HG02623 (cell line): ENCODE data around the gene SRCAP.
A peak's percentile ranks its signal among the peaks of the same experiment; 100 is the strongest.

ENCODE experiments used
- ATAC-seq: cut with Tn5 transposase; IDR thresholded peaks from one replicate; pipeline ENCODE4 v1.9.1; 2021; ENCODE audit warnings: moderate library complexity; ENCODE audit not compliant: unreplicated experiment

Gene SRCAP

DNA sequence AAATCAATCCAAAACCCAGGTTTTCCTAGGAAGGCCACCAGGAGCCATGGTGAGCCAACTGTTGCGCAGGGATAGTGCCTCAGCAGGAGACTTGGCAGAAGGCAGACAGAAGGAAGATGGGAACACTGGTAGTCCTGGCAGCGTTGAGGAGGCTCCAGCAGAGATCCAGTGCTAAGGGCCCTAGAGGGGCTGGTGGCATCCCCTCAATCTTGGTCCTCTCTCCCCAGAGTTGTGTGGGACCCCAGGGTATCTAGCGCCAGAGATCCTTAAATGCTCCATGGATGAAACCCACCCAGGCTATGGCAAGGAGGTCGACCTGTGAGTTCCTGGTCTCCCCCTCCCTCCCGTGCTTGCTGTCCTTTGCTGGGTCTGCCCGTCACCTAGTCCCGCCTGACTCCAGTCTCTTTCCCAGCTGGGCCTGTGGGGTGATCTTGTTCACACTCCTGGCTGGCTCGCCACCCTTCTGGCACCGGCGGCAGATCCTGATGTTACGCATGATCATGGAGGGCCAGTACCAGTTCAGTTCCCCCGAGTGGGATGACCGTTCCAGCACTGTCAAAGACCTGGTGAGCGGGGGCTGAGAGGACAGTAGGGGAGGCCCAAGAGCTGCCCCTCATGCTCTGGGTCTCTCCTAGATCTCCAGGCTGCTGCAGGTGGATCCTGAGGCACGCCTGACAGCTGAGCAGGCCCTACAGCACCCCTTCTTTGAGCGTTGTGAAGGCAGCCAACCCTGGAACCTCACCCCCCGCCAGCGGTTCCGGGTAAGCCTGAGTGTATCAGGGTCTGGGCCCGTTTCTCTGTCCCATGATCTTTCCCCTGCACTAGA is 57.2 kb downstream of the SRCAP start:
- ATAC-seq, result no peak

DNA sequence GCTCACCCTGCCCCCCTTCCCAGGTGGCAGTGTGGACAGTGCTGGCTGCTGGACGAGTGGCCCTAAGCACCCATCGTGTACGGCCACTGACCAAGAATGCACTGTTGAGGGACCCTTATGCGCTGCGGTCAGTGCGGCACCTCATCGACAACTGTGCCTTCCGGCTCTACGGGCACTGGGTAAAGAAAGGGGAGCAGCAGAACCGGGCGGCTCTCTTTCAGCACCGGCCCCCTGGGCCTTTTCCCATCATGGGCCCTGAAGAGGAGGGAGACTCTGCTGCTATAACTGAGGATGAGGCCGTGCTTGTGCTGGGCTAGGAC is 57.8 kb downstream of the SRCAP start:
- no peak for ATAC-seq

- no peak for ATAC-seq
These were observed 58.3 kb downstream of the SRCAP start for GRCh38 chr16:30757316-30757715.

GRCh38 chr16:30758988-30759491 is 60.1 kb downstream of the SRCAP start:
- no peak for ATAC-seq

DNA sequence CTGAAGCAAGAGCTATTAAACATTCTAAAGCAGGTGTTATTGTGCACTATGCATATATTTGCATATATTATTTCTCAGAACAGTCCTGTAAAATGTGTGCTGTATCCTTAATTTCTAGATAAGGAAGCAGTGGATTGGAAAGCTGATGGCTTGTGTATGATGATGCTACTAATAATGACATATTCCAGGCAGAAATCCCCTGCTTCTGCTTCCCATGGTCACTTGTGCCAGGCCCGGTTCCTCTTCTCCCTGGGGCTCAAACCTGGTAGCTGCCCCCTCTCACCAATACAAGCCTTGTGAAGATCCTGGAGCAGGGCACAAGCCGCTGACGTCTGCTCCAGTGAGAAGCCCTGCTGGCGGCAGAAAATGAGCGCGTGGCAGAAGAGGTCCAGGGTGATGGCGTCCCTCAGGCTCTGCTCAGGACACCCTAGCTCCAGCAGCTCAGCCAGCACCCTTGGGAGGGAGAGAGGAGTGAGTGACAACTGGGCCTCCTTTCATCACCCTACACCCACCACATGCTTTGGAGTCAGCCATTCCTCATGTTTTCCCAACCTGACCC is 61.1 kb downstream of the SRCAP start:
- no peak for ATAC-seq

DNA sequence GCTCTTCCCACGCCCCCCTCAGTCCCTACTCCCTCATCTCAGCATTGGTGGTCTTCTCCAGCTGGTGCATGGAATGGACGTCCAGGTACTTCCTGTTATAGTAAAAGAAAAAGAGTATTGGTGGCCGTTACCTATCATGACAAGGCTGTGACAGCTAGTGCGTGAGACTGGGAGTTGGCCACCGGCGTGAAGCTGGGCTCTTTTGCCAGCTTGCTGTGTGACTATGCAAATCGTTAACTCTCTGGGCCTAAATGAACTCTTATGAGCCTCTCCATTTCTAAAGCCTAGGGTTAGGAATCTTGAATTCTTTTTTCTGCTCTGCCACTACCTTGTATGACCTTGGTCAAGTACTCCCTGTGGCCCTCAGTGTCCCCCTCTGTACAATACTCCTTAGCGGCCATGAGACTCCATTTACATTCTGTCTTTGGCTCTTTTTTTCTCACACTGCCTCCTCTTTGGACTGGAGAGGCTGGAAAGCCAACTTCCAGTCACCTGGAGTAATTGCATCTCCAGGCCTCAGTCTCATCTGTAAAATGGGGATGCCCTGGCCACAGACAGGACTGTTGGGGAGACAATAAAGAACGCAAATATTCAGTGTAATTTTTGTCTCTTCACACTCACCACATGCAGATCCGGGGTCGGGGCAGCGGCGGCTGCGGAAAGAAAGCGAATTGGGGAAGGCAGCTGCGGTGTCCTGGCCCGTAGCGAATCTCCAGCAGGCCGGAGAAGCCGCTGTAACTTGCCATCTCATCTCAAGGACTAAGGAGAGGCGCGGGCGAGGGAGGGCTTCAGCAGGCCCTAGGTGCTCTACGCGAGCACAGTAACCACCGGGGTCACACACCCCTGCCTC is 61.8 kb downstream of the SRCAP start:
- ATAC-seq, result no peak

- ATAC-seq, result no peak
These were observed 62.5 kb downstream of the SRCAP start for GRCh38 chr16:30761427-30761927.

GRCh38 chr16:30761928-30762902 is 63.2 kb downstream of the SRCAP start, which contains the start of the genes CFAP119 and RNF40:
Gene CFAP119 (minus strand): TSS chr16:30762062. CDS start chr16:30761748, 314 bp downstream.
Gene RNF40 (plus strand): TSS chr16:30762322. CDS start chr16:30762546, 224 bp downstream.
- peak; percentile 83 for ATAC-seq

- no peak for ATAC-seq
These were observed 64.2 kb downstream of the SRCAP start for GRCh38 chr16:30762991-30763725.

DNA sequence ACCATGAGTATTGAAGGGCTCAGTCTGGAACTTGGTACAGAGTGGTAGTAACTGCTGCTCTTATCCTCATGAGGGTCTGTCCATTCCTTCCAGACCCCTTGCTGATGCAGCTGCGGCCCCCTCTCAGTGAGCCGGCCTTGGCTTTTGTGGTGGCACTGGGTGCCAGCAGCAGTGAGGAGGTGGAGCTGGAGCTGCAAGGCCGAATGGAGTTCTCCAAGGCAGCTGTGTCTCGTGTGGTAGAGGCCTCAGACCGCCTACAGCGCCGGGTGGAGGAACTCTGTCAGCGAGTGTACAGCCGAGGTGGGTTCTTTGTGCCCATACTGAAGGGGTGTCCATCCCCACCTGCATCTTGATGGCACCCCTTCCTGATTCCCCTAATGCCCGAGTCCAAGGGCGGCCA is 65.1 kb downstream of the SRCAP start:
- ATAC-seq, result no peak

DNA sequence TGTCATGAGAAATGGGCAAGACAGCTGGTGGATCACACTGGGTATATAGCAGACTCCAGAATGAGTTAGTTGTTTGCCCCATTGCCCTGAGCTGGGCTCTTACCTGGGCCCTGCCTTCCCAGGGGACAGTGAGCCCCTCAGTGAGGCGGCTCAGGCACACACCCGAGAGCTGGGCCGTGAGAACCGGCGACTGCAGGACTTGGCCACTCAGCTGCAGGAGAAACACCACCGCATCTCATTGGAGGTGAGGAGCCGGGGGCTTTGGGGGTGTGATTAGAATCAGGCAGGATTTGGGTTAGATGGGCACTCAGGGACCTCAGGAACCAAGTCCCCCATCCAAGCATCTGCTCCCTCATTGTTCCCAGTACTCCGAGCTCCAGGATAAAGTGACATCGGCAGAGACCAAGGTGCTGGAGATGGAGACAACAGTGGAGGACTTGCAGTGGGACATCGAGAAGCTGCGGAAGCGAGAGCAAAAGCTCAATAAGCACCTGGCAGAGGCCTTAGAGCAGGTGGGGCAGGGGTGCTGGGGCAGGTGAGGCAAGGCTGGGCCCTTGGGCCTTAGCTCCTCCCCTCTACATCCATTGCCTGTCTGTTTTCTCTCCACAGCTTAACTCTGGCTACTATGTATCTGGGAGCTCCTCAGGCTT is 66.0 kb downstream of the SRCAP start:
- no peak for ATAC-seq

- no peak for ATAC-seq
These were observed 67.4 kb downstream of the SRCAP start for GRCh38 chr16:30766206-30766932.

DNA sequence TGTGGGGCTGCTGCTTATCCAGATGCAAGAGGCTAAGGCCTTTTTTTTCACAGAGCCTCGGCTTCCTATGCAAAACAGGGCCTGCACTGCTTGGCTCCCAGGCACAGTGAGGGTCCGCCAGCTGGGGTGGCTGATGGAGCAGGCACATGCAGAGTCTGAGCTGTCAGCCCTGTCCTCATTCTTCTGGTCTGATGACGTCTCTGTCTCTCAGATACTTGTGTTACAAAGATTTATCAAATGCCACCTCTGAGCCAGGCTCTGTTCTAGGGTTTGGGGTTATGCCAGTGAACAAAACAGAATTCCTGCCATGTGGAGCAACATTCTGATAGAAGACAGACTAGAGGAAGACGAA is 67.9 kb downstream of the SRCAP start:
- ATAC-seq, result no peak

DNA sequence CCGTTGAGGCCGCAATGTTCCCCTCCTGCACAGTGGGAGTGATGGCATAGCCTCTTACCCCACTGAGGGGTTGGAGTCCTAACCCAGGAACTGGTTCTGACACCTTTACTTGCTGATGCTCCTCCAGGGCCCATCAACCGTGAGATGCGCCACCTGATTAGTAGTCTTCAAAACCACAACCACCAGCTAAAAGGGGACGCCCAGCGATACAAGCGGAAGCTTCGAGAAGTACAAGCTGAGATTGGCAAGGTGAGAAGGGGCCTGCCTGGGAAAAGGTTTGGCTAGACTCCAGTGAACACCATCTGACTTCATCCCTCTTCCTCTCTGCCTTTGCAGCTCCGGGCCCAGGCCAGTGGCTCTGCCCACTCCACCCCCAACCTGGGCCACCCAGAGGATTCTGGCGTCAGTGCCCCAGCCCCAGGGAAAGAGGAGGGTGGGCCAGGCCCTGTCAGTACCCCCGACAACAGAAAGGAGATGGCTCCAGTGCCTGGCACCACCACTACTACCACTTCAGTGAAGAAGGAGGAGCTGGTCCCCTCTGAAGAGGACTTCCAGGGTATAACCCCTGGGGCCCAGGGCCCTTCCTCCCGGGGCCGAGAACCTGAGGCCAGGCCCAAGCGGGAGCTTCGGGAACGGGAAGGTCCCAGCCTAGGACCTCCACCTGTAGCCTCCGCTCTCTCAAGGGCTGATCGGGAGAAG is 68.9 kb downstream of the SRCAP start:
- ATAC-seq, result no peak

- no peak for ATAC-seq
These were observed 69.7 kb downstream of the SRCAP start for GRCh38 chr16:30768583-30769181.

- ATAC-seq, result no peak
These were observed 70.6 kb downstream of the SRCAP start for GRCh38 chr16:30769379-30770089.

GRCh38 chr16:30771726-30772125 is 72.8 kb downstream of the SRCAP start:
- ATAC-seq, result no peak
